HPDE6-E6E7 (cell line): ENCODE measurements around the gene WDFY2.

Experiments
- DNase-seq: peaks from one replicate; pipeline ENCODE4 v3.0.0; 2011; ENCODE audit warnings: missing footprints; ENCODE audit errors: extremely low spot score

WDFY2 gene

GRCh38 chr13:51770681-51771417 is 186.6 kb downstream of the WDFY2 start:
- DNase-seq: no peak

- DNase-seq: no peak
Measured at GRCh38 chr13:51771418-51772104, 187.3 kb downstream of the WDFY2 start.

DNA sequence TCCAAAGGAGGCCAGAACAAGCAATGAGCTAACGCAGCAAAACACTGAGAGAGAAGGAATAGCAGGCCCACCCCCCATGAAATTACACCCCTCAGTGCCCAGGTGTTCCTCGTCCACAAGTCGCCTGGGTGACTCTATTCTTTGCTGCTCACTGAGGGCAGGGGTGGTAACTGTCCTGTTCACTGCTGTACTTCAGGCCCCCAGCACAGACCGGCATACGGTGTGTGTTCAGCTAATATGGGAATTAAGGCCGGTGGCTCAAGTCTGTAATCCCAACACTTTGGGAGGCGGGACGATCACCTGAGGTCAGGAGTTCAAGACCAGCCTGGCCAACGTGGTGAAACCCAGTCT is 187.8 kb downstream of the WDFY2 start:
- no peak for DNase-seq

- DNase-seq: no peak
Measured at GRCh38 chr13:51772781-51773180, 188.5 kb downstream of the WDFY2 start.

DNA sequence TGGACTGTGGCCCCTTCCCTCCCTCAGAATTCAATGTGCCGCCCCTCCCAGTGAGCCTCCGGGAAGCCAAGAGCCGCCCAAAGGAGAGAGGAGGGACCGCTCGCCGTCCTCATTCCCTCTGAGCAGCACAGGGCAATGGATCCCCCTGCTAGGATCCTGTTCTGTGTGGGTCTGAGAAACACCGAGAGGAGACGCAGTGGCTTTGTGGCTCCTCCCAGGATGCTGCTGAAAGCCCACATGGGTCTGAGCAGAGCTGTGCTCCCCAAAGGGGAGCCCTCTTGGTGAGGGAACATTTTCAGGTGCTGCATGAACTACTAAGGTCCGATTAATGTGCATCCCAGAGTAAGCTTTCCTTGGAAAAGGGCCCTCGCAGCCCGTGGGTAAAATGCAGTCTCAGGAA is 189.3 kb downstream of the WDFY2 start:
- no peak for DNase-seq

- DNase-seq: no peak
Measured at GRCh38 chr13:51776179-51776578, 191.9 kb downstream of the WDFY2 start.

DNA sequence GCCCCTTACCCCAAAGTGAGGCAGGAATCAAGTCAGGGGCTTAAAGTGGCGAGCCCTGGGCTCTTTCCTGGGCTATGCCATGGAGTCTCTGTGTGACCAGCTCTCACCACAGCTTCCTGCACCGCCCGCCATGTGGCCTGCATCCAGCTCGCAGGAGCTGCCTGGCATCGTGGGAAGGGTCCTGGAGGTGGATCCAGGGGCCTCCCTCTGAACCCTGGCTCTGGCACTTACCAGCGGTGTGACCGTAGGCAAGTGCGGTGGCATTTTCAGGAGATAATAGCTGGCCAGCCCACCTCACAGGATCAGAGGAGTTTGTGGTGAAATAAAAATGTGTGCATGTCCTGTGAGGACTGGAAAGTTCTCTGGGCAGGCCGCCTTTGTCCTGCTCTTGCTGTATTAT is 193.7 kb downstream of the WDFY2 start:
- no peak for DNase-seq

DNA sequence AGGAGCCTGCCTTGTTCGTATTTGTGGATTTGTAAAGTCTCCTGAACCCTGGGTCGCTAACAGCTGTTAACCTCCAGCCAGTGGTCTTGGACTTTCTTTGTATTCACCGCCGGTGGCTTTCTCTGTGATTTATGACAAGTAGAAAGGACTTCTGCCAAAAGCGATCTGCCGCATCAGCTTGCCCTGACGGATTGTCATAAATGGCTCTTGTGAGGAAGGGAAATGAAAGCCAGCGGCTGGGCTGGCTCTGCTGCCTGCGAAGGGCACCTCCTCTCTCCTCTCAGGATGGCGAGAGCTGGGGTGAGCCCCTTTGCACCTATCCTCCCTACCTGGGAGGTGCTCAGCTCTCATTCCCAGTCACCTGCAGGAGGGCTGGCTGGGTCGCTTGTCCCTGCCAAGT is 194.1 kb downstream of the WDFY2 start:
- no peak for DNase-seq

DNA sequence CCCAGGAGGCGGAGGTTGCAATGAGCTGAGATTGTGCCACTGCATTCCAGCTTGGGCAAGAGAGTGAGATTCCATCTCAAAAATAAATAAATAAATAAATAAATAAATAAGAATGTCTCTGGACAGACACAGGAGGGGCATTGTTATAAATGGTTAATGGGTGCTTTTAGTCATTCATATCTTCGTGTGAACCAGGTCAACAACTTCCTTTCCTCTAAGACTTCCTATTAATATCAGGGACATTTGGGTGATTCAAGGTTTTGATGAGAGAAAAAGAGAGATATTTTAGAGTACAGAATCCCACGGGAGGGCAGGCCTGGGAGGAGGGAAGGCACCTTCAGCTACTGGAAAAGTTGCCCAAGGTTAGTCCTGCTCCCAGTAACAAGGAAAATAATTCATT is 195.8 kb downstream of the WDFY2 start:
- DNase-seq: no peak

GRCh38 chr13:51781246-51782022 is 197.2 kb downstream of the WDFY2 start:
- DNase-seq: peak; percentile 16

DNA sequence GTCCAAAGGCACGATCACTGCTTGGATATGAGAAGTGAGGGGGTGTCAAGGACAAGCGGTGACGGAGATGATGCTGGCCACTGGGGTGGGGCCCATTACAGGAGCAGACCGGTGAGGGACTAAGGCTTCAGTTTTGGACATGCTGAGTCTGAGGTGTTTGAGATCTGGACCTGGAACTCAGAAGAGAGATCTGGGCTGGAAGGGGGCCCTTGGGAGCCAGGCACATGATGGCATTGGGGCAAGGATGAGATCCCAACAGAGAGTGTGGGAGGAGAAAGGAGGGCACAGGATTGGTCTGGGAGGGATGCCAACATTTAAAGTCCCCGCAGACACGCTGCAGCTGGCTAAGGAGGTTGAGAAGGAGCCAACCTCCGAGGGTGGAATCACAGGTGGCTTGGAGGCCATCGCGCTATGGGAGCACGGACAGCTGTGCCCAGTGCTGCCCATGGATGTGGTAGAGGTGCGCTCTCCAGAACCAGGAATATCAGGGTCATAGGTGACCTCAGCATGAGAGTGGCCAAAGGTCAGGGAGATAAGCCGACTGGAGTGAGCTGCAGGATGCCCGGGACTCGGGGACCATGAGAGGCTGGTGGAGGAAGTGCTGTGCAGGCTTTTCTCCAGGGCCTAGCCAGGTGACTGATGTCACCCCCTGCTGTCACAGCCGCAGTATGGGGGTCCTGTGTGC is 197.9 kb downstream of the WDFY2 start:
- DNase-seq: no peak

DNA sequence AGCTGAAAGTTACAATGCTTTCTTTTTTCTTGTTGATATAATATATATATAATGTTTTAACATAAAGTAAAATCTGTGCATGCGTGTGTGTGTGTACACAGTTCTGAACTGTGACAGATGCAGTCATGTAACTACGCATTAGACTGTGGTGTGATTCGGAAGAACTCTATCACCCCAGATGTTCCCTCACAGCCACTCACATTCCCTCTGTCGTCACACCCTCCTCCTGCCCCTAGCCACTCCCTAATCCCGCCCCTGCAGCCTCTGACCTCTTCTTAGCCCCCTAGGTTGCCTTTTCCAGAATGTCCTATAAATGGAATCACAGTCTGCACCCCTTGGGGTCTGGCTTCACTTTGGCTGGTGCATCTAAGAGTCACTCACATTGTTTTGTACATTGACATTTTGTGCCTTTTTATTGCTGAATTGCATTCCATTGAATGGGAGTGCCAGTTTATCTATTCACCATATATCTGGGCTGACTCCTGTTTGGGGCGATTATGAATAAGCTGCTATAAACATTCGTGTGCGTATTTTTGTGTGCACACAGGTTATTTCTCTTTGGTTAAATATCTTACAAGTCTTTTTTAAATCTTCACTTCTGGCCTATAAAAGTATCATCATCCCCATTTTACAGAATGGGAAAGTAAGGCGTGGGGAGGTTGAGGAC is 199.3 kb downstream of the WDFY2 start:
- DNase-seq: no peak

DNA sequence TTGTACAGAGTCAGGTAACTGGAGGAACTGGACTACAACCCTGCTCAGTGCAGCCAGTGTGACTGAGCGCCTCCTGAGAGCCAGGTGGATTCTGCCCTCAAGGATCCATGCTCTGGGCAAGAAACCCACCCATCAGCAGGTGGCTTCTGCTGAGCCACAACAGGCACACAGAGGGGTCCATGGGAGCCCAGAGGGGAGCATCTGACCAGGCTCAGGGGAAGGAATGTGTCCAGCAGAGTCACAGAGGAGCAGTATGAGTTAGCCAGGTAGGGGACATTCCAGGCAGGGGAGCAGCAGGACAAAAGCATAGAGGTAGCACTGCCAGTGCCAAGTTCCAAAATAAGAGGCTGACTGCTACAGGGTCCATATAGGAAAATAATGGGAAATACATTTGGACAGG is 199.8 kb downstream of the WDFY2 start:
- DNase-seq: no peak

GRCh38 chr13:51785712-51786424 is 201.6 kb downstream of the WDFY2 start:
- DNase-seq: no peak

GRCh38 chr13:51786425-51787265 is 202.4 kb downstream of the WDFY2 start:
- DNase-seq: no peak

- DNase-seq: peak; percentile 42
Measured at GRCh38 chr13:51793570-51794271, 209.5 kb downstream of the WDFY2 start.

DNA sequence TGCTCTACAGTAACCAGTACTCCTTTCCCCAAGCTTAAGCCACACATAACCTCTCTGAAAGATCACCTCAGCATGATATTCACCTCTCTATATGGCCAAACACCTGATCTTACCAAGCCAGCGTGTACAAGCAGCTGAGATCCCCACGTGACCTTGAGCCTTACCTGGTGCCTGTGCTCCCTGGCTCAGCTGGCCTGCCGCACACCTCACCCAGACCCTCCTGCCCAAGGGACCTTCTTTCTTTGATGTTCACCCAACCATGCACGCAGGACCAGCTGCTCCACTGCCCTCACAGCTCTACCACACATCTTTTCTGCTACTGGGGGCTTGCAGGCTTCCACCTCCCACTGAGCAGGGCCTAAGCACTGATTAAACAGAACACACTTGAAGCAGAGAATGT is 210.7 kb downstream of the WDFY2 start:
- no peak for DNase-seq

DNA sequence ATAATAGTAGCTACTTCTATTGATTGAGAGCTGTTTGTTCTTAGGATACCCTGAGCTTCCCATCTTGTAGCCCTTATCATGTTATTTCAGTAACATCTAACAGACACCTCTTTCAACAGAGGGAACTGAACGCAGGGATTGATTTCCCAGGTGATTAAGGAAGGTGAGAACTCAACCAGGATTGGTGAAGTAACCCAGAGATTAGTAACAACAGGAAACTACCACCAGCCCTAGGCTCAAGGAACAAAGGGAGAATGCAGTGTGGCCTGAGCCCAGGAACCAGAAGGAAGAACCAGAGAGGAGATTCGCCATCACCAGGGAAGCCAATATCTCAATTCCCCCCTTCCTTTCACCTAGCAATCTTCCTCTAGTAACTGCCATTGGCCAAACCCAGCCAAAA is 211.2 kb downstream of the WDFY2 start:
- no peak for DNase-seq

GRCh38 chr13:51796546-51796945 is 212.3 kb downstream of the WDFY2 start:
- no peak for DNase-seq
